ENCODE measurements around the gene TGFBR3. TPM values are rescaled to one million over a fixed set of nuclear protein-coding genes. Genes with fewer than 3 reads are reported as not detected.

The TGFBR3 gene
- total RNA-seq, 1 experiment from 2014 or later, result 2.1 TPM

DNA sequence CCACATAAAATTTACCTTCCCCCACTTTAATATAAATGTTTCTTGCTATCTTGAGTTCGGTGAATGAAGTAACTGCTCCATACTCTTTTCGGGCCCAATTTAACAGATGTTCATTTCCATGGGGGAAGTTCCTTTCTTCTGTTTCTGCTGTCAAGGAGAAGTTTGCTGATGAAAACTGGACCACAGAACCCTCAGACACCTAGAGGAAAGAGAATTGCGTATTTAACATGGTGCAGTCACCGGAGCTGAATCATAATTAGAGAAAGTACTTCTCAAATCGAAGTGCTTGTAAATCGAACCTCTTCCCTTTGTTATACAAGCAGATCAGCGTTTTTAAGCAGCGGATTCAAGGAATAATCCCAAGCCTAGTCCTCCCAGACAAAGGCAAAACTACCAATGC, 151.2 kb downstream of the TGFBR3 start:
- no peak for DNase-seq (ENCODE audit: low read depth)

DNA sequence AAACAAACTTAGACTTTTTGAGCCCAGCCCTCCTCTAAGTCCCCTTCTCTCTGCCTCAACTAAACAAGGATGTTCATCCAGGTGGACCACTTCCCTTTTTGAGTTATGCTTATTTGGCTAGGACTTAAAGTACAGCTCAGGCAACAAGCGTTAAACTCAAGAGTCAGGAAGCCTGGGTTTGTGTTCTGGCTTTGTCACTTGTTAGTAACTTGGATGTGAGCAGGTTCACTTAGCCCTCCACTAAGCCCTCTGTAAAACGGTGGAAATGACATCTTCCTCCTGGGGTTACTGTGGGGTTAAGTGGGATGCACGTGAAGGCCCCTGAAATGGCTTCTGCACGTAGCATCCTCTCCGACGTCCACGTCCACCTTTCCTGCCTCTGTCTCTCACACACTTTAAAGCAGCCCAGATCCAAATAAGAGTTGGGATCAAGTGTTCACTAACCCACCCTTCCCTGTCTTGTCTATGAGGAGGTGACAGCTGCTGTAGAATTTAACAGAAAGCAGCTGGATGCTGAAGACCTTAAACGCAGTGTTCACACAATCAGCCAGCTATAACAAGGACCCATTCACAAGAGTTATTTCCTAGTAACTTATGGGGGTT, 152.7 kb downstream of the TGFBR3 start:
- DNase-seq (ENCODE audit: low read depth), result no peak

DNA sequence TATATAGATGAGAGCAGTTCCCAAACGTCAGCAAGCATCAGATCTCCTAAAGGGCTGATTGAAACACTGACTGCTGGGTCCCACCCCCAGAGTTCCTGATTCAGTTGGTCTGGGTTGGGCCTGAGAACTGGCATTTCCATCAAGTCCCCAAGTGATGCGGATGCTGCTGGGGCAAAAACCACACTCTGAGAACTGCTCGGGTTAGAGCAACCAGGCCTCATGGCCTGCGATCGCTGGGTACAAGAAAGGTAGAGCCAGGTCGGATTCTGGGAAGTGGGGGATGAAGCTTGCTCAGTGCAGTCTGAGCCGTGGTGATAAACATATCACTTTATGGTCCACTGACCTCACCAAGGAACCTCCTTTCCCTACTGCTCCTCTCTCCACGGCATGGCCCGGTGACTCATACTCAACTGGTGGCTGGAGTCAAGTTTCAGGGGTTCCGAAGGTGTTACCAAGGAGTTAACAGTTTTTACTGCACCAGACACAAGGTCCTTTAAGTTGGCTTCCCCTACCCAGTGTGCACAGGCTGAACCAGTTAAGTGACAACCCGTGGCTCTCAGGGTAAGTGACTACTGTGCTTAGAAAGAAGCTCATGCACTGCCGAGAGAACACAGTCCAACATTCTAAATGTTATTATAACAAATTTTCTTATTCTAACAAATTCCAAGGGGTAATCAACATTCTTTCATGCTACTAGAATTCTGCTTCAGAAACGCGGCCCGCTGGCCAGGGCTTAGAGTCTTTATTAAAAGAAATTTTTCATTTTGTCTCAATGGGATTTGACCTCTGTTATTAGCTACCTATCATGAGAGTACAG, 153.5 kb downstream of the TGFBR3 start:
- peak; percentile 96 for DNase-seq (ENCODE audit: low read depth)

DNA sequence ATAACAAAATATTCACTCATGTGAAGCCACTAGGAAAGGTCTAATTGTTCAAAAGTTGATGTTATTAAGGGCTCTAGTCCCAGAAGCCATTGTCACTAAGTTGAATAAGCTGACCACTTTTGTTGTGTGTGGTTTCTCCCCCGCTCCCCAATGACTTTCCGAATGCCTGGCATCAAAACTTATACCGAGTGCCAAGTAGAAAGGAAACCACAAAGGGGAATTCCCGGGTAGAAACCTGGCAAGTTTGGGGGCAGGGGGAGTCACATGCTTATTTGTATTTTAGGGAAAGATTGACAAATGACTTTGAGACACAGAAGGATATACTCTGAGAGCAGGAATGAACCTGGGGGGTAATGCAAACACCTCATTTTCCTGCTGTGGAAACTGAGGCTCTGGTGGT, 154.1 kb downstream of the TGFBR3 start:
- peak; percentile 92 for DNase-seq (ENCODE audit: low read depth)

DNA sequence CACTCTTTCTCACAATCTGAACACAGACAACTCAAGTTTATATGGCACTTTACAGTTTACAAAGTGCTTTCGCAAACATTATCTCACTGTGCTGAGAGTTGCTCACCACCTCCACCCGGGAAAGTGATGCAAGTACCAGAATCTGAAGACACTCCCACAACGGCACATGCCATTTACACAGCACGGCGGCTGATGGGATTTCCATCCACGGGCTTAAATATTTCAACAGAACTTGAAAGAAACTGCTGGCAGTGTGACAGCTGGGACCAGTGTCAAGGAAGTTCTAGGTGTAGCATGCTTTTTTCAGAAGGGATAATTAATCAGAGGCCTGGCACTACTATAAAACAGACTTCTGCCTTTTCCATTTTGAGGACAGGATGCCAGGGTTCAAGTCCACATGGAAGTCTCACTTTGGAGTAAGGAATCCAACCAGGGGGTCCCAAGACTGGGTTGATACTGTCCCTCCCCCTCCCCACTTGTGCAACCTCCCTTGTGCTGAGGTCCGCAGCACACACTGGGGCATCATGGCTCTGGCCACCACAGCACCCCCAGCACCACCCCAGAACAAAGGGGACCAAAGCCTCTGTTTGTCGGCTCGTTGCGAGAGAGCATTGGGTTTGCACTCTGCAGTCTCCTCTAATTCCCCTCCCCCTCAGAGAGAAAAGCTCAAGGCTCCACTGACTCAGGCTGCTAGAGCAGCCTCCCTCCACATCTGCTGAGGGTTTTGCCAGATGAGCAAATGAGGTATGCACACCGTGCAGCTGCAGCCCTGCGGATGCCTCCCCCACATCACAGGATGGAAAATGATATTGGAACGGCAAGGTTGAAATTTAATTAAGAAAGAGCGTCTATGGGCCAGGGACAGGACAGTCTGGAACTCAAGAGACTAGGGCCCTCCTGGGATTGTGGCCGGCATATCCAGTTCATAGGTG, 154.9 kb downstream of the TGFBR3 start:
- peak; percentile 59 for DNase-seq (ENCODE audit: low read depth)

DNA sequence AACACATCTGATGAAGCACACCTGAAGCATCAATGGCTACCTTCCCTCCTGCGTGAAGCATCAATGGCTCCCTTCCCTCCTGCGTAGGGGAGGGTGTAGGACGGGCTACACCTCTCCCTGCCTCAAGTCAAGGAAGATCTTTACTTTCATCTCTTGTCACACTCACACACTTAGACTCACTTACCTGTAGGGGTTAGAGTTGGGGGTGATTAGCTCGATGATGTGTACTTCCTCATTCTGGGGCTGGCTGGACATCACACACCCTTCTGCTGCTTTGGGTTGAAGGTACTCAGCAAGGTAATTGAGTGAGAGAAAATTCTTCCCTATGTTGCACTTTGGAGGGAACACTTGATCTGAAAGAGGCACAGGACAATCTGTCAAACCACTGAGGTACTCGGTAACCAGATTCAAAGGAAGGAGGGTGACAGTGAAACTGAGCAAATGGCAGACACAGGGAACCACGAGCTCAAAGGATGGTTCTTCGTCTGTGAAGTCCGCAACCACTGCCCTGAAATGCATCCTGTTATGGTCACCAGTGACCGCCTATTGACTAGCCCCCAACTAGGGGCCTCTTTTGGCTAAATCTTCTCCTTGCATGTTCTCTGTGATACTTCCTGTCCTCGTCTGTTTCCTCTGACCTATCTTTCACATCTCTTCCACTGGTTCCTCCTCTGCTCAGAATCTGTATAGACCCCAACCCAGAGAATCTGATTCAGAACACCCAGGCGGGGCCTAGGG, 156.2 kb downstream of the TGFBR3 start:
- DNase-seq (ENCODE audit: low read depth), result no peak

DNA sequence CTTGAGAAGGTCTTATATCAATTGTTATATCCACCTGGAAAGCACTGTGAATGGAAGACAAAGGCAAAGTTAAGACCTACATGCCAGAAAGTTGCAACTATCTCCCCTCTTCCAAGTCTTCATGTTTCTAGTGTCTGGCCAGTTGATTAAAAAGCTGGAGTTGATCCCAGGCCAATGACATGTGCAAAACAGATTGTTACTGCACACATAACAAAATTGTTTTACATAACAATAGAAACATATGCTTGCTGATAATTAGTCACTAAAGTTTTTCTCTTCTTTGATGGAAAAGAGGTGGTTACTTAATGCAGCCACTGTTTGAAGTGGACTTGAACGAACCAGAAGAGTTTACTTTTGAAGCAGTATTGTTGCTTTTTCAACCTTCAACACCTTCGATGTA, 158.2 kb downstream of the TGFBR3 start:
- DNase-seq (ENCODE audit: low read depth), result no peak

DNA sequence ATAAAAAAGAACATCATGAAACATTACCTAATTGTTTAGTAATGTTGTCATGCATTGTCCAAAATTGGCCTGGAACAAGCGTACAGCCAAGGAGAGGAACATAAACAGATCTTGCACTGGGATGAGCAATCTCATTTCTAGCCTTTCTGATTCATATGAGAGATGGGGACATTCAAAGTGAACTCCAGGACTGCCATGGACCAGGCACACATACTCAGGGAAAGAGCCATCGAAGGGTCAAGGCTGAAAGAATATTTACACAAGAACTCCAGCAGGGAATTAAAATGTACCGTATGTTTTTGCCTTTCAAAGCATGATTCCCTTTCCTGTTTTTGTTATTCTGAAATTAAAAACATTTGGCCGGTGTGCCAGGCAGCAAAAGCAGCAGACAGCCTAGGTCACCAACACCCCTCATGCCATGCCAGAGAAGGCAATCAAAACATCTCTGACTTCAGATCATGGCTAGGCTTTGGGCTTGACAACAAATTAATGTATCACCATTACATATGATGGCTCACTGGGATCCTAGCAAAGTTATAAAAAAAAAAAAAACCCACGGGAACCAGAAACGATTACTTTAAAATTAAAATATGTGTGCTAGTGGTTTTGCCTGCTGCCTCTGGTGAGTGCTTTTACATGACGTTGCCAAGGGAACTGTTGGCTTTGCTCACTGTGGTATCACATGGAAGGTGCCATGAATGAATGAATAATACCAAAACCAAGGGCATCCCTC, 159.8 kb downstream of the TGFBR3 start:
- peak; percentile 84 for DNase-seq (ENCODE audit: low read depth)

DNA sequence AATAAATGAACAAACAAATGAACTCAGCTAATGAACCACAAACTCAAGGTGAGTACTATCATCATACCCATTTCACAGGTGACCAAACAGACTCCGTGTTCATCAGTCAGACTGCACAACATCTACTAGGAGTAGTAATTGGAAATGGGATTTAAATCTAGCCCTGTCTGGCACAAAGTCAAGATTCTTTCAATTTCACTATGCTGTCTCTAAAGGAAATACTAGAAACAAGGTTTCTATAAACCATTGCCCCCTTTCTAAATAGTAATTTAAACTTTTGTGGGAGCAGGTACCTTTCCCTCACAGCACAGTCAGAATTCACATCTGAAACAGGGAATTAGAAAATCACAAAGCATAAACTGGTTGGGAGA, 160.3 kb downstream of the TGFBR3 start:
- no peak for DNase-seq (ENCODE audit: low read depth)

DNA sequence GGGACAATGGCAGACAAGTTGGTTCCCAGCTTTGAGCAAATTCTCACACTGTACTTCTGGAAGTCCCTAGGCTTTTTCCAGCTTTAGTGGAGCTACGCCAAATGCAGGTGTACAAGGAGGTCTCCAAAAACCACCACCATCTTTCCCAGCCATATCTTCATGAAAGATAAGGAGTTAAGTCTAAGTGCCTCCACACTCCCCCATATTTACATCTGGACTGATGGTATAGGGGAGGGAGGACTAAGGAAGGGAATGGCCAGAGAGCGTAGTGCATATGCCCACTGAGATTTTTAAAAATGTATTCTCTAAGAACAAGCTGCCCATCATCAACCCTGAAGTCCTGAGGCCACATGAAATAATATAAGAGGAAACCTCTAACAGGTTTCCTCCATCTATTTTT, 161.3 kb downstream of the TGFBR3 start:
- no peak for DNase-seq (ENCODE audit: low read depth)

DNA sequence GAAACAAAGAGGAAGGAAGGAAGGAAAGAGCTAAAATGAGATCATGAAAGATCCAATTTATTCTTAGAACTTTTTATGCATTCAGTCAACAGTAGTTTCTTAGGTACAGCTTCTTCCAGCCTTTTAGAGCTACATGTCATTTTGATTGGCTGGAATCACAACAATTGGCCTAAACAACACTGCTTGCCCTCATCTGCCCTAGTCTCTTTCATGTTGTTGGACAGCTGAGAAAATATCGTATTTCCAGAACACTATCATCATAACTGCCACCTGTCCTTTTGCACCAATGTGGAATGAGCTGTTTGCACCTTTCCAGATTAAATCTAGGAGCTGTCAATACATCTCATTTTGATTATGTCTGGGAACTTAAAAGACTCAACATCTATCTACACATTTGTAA, 161.7 kb downstream of the TGFBR3 start:
- DNase-seq (ENCODE audit: low read depth), result no peak

DNA sequence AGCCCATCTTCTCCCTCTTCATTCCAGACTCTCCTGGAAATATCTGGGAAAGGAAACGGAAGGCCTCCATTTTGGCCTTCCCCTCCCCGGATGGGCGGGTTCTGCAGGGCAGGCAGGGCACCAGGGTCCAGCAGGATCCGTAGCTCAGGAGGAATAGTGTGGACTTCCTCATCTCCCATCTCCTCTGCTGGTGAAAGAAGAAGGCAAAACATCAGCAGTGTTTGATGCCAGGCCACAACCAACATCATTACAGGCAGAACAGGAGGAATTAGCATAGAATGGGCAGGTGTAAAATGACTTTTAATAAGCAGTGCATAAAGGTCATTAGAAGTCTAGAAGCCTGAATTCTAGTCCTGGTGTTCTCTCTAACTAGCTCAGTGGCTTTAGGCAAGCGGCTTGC, 165.9 kb downstream of the TGFBR3 start:
- no peak for DNase-seq (ENCODE audit: low read depth)

DNA sequence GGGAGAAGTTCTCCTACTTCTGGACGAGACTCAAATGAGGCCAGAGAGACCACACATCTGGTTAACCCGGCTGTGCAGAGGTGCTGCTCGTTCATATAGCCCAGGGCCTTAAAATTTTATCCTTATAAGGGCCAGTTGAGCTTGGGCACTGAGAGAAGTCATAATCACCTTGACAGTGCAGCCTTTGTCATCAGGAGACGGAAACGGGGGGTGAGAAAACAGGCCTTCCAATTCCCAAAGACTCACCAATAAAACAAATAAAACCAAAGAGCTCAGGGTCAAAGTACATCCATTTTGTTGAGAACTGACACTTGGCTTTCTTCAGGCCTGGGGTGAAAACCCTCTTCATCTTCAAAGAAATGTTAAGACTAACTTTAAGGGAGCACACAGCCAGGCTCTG, 167.1 kb downstream of the TGFBR3 start:
- no peak for DNase-seq (ENCODE audit: low read depth)

DNA sequence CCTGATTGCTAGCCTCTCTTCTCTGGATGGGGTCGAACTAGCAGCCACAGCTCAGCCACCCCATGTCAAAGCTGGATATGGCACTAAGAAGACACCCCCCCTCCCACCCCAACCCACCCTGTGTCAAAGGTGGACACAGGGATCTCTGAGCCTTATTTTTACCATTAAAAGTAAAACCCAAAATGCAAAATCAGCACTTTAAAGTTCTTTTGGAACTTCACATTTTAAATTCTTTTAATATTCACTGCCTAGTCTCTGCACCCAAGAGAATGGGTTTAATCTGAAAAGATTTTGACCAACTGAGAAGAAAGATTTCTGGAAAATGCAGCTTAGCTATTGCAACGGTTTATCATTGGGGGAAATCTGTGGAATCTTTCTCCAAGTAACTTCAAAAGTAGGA, 167.6 kb downstream of the TGFBR3 start:
- DNase-seq (ENCODE audit: low read depth), result no peak

DNA sequence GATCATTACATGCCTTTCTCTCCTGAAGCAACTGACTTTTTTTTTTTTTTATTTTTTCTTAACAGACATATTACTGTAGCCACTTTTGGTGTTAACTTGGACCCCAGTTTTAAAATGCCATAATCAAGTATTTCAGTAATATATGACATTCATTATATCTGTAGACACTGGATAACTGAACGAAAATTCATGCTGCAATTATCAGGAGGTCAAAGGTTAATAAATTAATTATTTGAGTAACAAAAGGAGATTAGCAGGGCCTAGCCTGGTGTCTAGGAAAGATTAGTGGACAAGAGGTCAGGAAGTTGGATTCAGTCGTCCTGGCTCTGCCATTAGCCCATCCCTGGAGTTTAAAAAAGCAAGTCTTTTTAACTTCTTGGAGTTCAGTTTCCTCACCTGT, 168.1 kb downstream of the TGFBR3 start:
- no peak for DNase-seq (ENCODE audit: low read depth)

DNA sequence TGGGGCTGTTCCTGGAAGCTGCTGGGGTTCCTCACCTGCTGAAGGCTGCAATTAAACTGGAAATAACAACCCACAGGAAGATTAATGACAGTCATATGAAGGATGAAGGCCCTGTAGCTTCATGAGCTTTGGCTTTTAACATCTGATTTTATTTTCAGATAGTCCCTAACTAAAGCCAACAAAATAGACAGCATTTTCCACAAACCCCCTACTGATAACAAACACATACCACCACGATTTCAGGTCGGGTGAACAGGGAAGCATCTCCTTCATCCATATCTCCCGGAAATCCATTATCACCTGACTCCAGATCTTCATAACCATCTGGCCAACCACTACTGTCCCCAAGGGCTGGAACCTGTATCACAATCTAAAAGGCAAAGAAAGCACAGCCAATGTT, 169.6 kb downstream of the TGFBR3 start:
- no peak for DNase-seq (ENCODE audit: low read depth)

DNA sequence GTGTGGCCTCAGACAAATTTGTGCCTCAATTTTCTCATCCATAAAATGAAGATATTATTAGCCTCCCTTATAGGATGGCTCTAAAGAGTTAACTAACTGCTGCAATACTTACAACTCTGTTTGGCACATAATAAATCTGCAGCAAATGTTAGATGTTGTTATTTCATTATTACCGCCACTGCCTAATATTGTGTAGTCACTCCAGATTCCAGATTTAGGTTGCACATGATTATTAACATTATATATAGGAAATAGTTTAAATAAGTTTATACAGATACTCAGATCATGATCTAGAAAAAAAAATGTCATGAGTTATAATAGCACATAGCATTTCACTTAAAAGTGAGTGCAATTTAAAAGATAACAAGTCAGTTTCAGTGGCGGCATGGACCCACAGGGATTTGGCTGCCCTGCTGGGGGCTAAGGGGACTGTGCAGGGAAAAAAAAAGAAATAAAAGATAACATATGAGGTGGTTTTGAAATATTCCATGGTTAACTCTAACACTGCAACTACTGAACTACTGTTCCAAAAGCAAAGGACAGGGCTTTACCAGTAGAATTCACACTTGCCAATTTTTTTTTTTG, 170.4 kb downstream of the TGFBR3 start:
- DNase-seq (ENCODE audit: low read depth), result no peak

DNA sequence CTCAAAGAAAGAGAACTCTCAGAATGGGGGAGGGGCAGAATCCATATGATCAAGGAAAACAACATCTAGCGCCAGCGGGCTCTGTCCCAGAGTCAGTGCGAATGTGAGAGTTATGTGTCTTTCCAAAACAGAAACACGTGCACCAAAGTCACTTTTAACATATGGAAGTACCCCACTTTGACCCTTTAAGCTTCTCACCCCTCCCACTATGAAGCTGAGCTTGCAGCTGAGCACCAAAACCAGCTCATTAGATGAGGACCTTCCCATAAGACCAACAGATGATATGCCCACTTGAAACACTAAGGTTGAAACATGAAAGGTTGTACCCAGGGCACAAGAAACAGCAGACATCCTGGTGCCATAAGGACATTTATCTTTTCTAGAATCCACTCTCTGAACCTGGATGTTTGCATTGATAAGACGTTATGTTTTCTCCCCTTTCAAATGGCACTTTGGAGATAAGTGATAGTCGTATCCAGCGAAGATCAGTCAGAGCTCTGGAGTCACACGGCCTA, 171.0 kb downstream of the TGFBR3 start:
- no peak for DNase-seq (ENCODE audit: low read depth)

DNA sequence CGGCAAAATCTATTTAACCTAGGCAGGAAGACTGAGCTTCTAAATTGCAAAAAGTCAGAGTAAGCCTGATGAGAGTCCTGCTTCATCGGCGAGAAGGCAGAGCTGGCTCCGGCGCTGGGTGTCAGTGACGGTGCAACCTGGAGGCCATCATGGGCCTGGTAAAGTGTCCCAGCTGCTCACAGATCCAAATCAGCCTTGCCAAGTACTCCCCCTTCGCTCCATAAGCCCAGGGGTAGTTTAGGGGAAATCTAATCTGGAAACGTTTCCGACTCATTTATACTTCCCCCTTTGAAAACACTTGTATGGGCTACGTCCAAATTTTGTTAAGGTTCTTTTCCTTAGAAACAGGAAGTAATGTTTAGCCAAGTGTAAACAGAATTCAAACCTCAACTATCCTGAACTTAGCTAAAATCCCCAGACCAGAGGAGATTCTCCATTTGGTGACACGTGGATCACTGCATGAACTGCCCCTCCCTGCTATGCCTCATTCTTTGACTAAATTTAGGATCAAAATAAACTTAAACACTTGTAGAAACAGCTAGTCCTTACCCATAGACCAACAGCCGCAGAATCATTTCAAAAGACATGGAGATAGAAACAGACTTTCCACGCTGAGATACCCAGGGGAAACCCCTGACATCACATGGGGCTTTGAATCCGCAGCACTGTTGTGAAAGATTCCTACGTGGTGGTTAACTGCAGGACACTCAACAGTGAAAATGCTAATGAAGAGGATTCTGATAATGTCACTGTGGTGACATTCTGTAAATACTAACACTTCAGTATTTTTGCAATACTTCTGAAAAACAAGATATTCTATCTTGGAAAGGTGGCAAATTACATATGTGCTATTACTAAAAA, 172.7 kb downstream of the TGFBR3 start:
- no peak for DNase-seq (ENCODE audit: low read depth)

DNA sequence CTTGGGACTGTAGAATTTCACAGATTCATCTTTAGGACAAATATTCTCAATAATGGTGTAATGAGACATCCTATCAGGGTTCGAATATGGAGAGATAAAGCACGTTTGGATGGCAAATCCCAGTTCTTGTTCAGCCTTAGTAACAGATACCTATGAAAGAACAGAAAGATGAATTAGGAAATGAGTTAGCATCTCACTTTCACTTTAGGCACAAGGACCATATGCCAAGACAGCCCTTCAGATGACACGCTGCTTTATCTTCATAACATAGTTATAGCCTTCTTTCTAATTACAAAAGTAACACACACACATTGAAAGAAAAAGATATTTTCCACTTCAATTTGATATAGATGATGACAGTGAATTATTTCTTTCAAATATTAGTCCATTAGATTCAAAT, 173.6 kb downstream of the TGFBR3 start:
- DNase-seq (ENCODE audit: low read depth), result no peak
